ENCODE results near the gene CDC34. TPM values are rescaled to one million over a fixed set of nuclear protein-coding genes. Genes with fewer than 3 reads are reported as not detected.

The CDC34 gene
- total and polyA plus RNA-seq, 9 of the 15 experiments (the other 6 are each of a cell fraction or from before 2014, with no cell fraction given), result 0.80 to 203 (median 65.5) TPM

GRCh38 chr19:591099-591958 lies 59.8 kb downstream of the CDC34 start (continued):
- TF ChIP-seq GTF3C2 (IDR thresholded peaks at IDR 0.05; ENCODE audit: borderline replicate concordance, extremely low read depth, insufficient read length) (no peak), TFAP4 (CRISPR knock-in tag; IDR thresholded peaks at IDR 0.05; ENCODE audit: borderline replicate concordance) (peak; percentile 57), CHD1 (IDR thresholded peaks at IDR 0.05; ENCODE audit: low read length) (no peak), ETV5 (CRISPR knock-in tag; IDR thresholded peaks at IDR 0.05; ENCODE audit: low read depth) (peak; percentile 49; the same call in 1 of the 2 replicates), HCFC1 (IDR thresholded peaks at IDR 0.05; ENCODE audit: low read depth, low read length) (no peak), ESRRA (IDR thresholded peaks at IDR 0.05; ENCODE audit: borderline replicate concordance, low read depth) (peak; percentile 75; the same call in 1 of the 2 replicates), ZBTB49 (CRISPR knock-in tag; IDR thresholded peaks at IDR 0.05; ENCODE audit: borderline replicate concordance) (no peak), MBD1 (CRISPR knock-in tag; IDR thresholded peaks at IDR 0.05) (no peak), ZNF512 (tag; IDR thresholded peaks at IDR 0.05) (no peak), NR3C1 (CRISPR knock-in tag; IDR thresholded peaks at IDR 0.05) (peak; percentile 89), SIN3A (IDR thresholded peaks at IDR 0.05; ENCODE audit: borderline replicate concordance in 2 of 2, control insufficient read depth in 1 of 2, low read depth in 2 of 2, low read length in 2 of 2) (peak in 1 of 2 experiments; percentile 65; a peak in 1 of 4 replicates), CBX1 (IDR thresholded peaks at IDR 0.05; ENCODE audit: low read depth) (no peak), ZBTB5 (IDR thresholded peaks at IDR 0.05) (no peak)

Measured in K562 (cell line).